WTC11 (cell line): ENCODE data around the gene GRAMD2A. TPM values are rescaled to one million over a fixed set of nuclear protein-coding genes. Genes with fewer than 3 reads are reported as not detected.

ENCODE experiments used
- ATAC-seq: fragments of 200-7000 bp; cut with Tn5 transposase; 2 replicates; pipeline ENCODE4 v1.10.0; 2021; ENCODE audit warnings: mild to moderate bottlenecking, moderate library complexity
- CTCF ChIA-PET: fragments of 300-600 bp; sonication (Branson Sonifier 250); formaldehyde crosslinking; loops from one replicate; lab custom pipeline; 2021; ENCODE audit warnings: antibody characterized with exemption; lab: Charles Lee
- POLR2A ChIA-PET: fragments of 350-600 bp; sonication (Branson Sonifier 250); formaldehyde crosslinking; loops from one replicate; lab custom pipeline; 2021; ENCODE audit warnings: antibody characterized with exemption; lab: Charles Lee
- DNase-seq: peaks from one replicate; pipeline ENCODE4 v3.0.0; 2021; ENCODE audit warnings: low spot score
- H3K27ac Mint-ChIP-seq: 2 replicates; pipeline ENCODE4 v1.8.0; 2021; ENCODE audit warnings: mixed read lengths
- H3K27me3 Mint-ChIP-seq: 2 replicates; pipeline ENCODE4 v1.8.0; 2021; ENCODE audit warnings: low read depth, mild to moderate bottlenecking, moderate library complexity, mixed read lengths
- H3K36me3 Mint-ChIP-seq: 2 replicates; pipeline ENCODE4 v1.8.0; 2021; ENCODE audit warnings: mixed read lengths
- H3K4me1 Mint-ChIP-seq: 2 replicates; pipeline ENCODE4 v1.8.0; 2022; ENCODE audit warnings: mixed read lengths
- H3K4me3 Mint-ChIP-seq: 2 replicates; pipeline ENCODE4 v1.8.0; 2021; ENCODE audit warnings: mild to moderate bottlenecking, moderate library complexity, mixed read lengths
- H3K9me3 Mint-ChIP-seq: 2 replicates; pipeline ENCODE4 v1.8.0; 2021; ENCODE audit warnings: mixed read lengths
- CREM ChIP-seq: sonication (generic); formaldehyde crosslinking; IDR thresholded peaks from 2 replicates; pipeline ENCODE4 v1.8.1; 2022; ENCODE audit warnings: mild to moderate bottlenecking, missing genetic modification reagents, moderate library complexity
- FOXP1 ChIP-seq: sonication (generic); formaldehyde crosslinking; IDR thresholded peaks from 2 replicates; pipeline ENCODE4 v1.8.0; 2022; ENCODE audit warnings: missing genetic modification reagents, mild to moderate bottlenecking, moderate library complexity, borderline replicate concordance
- NFE2L1 ChIP-seq: sonication (generic); formaldehyde crosslinking; IDR thresholded peaks from 2 replicates; pipeline ENCODE4 v1.8.1; 2023; ENCODE audit warnings: missing genetic modification reagents
- RELA ChIP-seq: sonication (generic); formaldehyde crosslinking; IDR thresholded peaks from 2 replicates; pipeline ENCODE4 v1.8.1; 2022; ENCODE audit warnings: missing genetic modification reagents, mild to moderate bottlenecking, borderline replicate concordance
- SMAD3 ChIP-seq: sonication (generic); formaldehyde crosslinking; IDR thresholded peaks from 2 replicates; pipeline ENCODE4 v1.8.0; 2022; ENCODE audit warnings: missing genetic modification reagents, mild to moderate bottlenecking, borderline replicate concordance
- SP1 ChIP-seq: sonication (generic); formaldehyde crosslinking; conservative IDR thresholded peaks from 2 replicates; pipeline ENCODE4 v1.8.1; 2022; ENCODE audit warnings: missing genetic modification reagents
- ZNF416 ChIP-seq: fragments of 250-450 bp; sonication (Bioruptor Pico); IDR thresholded peaks from 2 replicates; pipeline ENCODE4 v1.9.0; 2021; ENCODE audit warnings: mild to moderate bottlenecking, inconsistent platforms
- ZNF423 ChIP-seq: fragments of 250-450 bp; sonication (Bioruptor Pico); IDR thresholded peaks from 2 replicates; pipeline ENCODE4 v2.1.2; 2022; ENCODE audit warnings: mild to moderate bottlenecking, moderate library complexity
- ZNF671 ChIP-seq: fragments of 250-450 bp; sonication (Bioruptor Pico); IDR thresholded peaks from 2 replicates; pipeline ENCODE4 v1.8.0; 2021; ENCODE audit warnings: mild to moderate bottlenecking
- total RNA-seq: library from RNA; stranded (reverse); gene quantifications from 3 replicates; pipeline ENCODE4 v1.2.3, GENCODE V29; 2021
- TF ChIP-seq, protein P1 (sequence below): sonication (generic); formaldehyde crosslinking; IDR thresholded peaks from 2 replicates; pipeline ENCODE4 v1.8.1; 2023; ENCODE audit warnings: mild to moderate bottlenecking, missing genetic modification reagents
- TF ChIP-seq, protein P2 (sequence below): sonication (generic); formaldehyde crosslinking; IDR thresholded peaks from 2 replicates; pipeline ENCODE4 v1.8.1; 2022; ENCODE audit warnings: low read depth, missing genetic modification reagents, borderline replicate concordance
- TF ChIP-seq, protein P3 (sequence below): fragments of 250-450 bp; sonication (Bioruptor Pico); IDR thresholded peaks from 2 replicates; pipeline ENCODE4 v2.1.2; 2022; ENCODE audit warnings: mild to moderate bottlenecking, moderate library complexity
- TF ChIP-seq, protein P4 (sequence below): sonication (generic); formaldehyde crosslinking; IDR thresholded peaks from 2 replicates; pipeline ENCODE4 v1.8.1; 2022; ENCODE audit warnings: missing genetic modification reagents, borderline replicate concordance
- TF ChIP-seq, protein P5 (sequence below): fragments of 250-450 bp; sonication (Bioruptor Pico); conservative IDR thresholded peaks from 2 replicates; pipeline ENCODE4 v1.9.0; 2021; ENCODE audit warnings: mild to moderate bottlenecking
- TF ChIP-seq, protein P6 (sequence below): sonication (generic); formaldehyde crosslinking; IDR thresholded peaks from 2 replicates; pipeline ENCODE4 v1.8.0; 2023; ENCODE audit warnings: missing genetic modification reagents, mild to moderate bottlenecking, borderline replicate concordance
- TF ChIP-seq, protein P7 (sequence below): sonication (generic); formaldehyde crosslinking; IDR thresholded peaks from 2 replicates; pipeline ENCODE4 v1.8.1; 2022; ENCODE audit warnings: mild to moderate bottlenecking, missing genetic modification reagents, moderate library complexity, borderline replicate concordance
- TF ChIP-seq, protein P8 (sequence below): sonication (generic); formaldehyde crosslinking; IDR thresholded peaks from 2 replicates; pipeline ENCODE4 v1.8.1; 2022; ENCODE audit warnings: mild to moderate bottlenecking, moderate library complexity, missing genetic modification reagents

GRAMD2A gene
- total RNA-seq, 1 experiment from 2014 or later, result 1.9 TPM

DNA sequence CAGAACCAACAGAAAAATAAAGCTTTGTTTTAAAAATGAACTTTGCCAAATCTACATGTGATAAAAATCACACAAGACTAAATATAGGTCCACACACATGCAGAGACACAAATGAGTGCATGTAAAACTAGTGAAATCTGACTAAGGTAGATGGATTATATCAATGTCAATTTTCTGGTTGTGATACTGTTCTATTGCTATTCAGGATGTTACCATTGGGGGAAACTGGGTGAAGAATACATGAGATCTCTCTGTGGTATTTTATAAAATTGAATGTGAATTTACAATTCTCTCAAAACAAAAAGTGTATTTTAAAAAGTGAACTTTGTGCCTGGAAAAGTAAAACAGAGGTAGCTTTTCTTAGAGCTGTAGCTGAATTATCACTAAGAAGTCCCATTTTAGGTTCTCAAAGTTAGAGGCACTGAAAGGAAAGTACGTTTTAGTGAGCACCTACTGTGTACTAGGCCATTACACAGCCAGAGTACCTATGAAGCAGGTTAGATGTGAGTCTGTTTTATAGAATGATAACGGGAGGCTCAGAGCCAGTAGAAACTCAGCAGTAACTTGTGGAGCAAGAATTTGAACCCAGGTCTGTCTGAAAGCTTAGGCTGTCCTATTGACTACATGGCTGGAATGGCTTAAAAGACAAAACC, 8.2 kb downstream of the GRAMD2A start (continued):
- TF ChIP-seq, protein P1, sequence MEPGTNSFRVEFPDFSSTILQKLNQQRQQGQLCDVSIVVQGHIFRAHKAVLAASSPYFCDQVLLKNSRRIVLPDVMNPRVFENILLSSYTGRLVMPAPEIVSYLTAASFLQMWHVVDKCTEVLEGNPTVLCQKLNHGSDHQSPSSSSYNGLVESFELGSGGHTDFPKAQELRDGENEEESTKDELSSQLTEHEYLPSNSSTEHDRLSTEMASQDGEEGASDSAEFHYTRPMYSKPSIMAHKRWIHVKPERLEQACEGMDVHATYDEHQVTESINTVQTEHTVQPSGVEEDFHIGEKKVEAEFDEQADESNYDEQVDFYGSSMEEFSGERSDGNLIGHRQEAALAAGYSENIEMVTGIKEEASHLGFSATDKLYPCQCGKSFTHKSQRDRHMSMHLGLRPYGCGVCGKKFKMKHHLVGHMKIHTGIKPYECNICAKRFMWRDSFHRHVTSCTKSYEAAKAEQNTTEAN (CRISPR knock-in tag), result no peak

DNA sequence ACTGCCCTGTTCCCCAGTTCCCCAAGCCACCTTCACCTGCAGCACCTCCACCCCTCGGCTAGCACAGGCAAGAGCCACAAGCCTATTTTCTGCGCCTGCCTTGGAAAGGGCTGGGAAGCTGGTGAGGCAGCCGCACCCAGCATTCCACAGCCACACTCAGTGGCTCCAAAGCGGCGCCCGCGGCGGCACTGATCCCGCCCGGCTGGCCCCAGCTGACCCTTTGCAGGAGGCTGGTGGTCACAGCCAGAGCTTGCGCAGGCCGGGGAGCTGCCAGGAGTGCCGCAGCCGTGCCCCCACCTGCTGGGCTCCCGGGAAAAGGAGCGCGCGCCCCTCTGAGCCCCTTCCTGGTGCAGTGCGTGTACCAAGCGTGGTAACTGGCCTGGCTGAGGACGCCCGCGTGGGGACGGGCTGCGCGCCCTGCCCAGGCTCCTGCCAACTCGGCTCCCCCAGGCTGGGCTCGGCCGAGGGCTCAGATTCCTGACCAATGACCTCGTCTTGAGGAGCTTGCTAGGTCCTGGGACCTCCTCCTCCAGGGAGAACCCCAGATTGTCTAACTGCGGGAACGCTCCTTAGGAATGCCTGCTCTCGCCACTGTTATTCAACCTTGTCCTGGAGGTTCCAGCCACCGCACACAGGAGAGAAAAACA, 13.3 kb downstream of the GRAMD2A start:
- POLR2A ChIA-PET, result no interaction called here
- Mint-ChIP-seq H3K27ac (no peak overlapping the region), H3K4me1 (peaks cover 8% of the 10 kb centered on the region), H3K36me3 (no peaks in the 10 kb centered on the region), H3K4me3 (peak overlapping the region; percentile 59), H3K9me3 (peaks cover 3% of the 10 kb centered on the region; the same call in 1 of the 2 replicates), H3K27me3 (peaks cover 19% of the 10 kb centered on the region)
- peak; percentile 67 for DNase-seq
- ATAC-seq, result peak; percentile 90
- CTCF ChIA-PET, result interaction anchor here (0.7 to 2.5 kb wide), 7 partner anchors 9 to 381 kb away, joined by 3 to 9 read pairs (median 3); partner anchors contain the start of gene GRAMD2A
- TF ChIP-seq, protein P2, sequence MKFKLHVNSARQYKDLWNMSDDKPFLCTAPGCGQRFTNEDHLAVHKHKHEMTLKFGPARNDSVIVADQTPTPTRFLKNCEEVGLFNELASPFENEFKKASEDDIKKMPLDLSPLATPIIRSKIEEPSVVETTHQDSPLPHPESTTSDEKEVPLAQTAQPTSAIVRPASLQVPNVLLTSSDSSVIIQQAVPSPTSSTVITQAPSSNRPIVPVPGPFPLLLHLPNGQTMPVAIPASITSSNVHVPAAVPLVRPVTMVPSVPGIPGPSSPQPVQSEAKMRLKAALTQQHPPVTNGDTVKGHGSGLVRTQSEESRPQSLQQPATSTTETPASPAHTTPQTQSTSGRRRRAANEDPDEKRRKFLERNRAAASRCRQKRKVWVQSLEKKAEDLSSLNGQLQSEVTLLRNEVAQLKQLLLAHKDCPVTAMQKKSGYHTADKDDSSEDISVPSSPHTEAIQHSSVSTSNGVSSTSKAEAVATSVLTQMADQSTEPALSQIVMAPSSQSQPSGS, result no peak
- TF ChIP-seq SP1 (CRISPR knock-in tag) (peak; percentile 54; the same call in 1 of the 2 replicates), ZNF423 (CRISPR knock-in tag) (peak; percentile 38; the same call in 1 of the 2 replicates), ZNF416 (no peak), SMAD3 (CRISPR knock-in tag) (no peak), NFE2L1 (CRISPR knock-in tag) (no peak), RELA (CRISPR knock-in tag) (0 out of 2 replicates have a peak, but pooled peaks have one; percentile 68), ZNF671 (CRISPR knock-in tag) (no peak), CREM (no peak), FOXP1 (CRISPR knock-in tag) (no peak)
- TF ChIP-seq, protein P3, sequence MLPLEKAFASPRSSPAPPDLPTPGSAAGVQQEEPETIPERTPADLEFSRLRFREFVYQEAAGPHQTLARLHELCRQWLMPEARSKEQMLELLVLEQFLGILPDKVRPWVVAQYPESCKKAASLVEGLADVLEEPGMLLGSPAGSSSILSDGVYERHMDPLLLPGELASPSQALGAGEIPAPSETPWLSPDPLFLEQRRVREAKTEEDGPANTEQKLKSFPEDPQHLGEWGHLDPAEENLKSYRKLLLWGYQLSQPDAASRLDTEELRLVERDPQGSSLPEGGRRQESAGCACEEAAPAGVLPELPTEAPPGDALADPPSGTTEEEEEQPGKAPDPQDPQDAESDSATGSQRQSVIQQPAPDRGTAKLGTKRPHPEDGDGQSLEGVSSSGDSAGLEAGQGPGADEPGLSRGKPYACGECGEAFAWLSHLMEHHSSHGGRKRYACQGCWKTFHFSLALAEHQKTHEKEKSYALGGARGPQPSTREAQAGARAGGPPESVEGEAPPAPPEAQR (CRISPR knock-in tag), result no peak
- TF ChIP-seq, protein P4, sequence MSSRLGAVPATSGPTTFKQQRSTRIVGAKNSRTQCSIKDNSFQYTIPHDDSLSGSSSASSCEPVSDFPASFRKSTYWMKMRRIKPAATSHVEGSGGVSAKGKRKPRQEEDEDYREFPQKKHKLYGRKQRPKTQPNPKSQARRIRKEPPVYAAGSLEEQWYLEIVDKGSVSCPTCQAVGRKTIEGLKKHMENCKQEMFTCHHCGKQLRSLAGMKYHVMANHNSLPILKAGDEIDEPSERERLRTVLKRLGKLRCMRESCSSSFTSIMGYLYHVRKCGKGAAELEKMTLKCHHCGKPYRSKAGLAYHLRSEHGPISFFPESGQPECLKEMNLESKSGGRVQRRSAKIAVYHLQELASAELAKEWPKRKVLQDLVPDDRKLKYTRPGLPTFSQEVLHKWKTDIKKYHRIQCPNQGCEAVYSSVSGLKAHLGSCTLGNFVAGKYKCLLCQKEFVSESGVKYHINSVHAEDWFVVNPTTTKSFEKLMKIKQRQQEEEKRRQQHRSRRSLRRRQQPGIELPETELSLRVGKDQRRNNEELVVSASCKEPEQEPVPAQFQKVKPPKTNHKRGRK (CRISPR knock-in tag), result no peak
- TF ChIP-seq, protein P5, sequence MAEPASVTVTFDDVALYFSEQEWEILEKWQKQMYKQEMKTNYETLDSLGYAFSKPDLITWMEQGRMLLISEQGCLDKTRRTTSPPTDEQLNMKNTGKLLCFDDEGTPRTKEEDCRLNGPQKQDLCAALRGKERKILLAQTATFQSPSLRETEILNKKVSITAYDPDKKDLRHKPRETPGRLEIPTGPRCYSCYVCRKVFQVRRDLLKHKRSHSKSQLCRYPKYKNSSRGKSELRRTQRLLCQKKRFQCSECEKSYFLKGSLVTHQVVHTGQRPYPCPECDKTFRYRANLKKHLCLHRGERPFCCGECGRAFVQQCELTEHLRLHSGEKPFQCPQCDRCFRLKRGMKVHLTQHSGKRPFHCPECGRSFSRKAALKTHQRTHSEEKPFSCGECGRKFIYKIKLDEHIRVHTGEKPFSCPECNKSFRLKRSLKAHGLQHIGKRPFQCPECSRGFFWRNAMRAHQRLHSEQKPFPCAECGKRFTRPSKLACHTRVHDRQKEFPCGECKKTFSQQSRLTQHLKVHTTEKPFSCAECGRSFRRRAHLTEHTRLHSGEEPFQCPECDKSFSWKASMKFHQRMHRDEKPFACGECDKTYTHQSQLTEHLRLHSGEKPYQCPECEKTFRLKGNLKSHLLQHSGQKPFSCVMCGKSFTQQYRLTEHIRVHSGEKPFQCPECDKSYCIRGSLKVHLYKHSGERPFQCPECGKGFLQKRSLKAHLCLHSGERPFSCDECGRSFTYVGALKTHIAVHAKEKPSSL (CRISPR knock-in tag), result no peak
- TF ChIP-seq, protein P6, sequence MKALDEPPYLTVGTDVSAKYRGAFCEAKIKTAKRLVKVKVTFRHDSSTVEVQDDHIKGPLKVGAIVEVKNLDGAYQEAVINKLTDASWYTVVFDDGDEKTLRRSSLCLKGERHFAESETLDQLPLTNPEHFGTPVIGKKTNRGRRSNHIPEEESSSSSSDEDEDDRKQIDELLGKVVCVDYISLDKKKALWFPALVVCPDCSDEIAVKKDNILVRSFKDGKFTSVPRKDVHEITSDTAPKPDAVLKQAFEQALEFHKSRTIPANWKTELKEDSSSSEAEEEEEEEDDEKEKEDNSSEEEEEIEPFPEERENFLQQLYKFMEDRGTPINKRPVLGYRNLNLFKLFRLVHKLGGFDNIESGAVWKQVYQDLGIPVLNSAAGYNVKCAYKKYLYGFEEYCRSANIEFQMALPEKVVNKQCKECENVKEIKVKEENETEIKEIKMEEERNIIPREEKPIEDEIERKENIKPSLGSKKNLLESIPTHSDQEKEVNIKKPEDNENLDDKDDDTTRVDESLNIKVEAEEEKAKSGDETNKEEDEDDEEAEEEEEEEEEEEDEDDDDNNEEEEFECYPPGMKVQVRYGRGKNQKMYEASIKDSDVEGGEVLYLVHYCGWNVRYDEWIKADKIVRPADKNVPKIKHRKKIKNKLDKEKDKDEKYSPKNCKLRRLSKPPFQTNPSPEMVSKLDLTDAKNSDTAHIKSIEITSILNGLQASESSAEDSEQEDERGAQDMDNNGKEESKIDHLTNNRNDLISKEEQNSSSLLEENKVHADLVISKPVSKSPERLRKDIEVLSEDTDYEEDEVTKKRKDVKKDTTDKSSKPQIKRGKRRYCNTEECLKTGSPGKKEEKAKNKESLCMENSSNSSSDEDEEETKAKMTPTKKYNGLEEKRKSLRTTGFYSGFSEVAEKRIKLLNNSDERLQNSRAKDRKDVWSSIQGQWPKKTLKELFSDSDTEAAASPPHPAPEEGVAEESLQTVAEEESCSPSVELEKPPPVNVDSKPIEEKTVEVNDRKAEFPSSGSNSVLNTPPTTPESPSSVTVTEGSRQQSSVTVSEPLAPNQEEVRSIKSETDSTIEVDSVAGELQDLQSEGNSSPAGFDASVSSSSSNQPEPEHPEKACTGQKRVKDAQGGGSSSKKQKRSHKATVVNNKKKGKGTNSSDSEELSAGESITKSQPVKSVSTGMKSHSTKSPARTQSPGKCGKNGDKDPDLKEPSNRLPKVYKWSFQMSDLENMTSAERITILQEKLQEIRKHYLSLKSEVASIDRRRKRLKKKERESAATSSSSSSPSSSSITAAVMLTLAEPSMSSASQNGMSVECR (CRISPR knock-in tag), result no peak
- TF ChIP-seq, protein P7, sequence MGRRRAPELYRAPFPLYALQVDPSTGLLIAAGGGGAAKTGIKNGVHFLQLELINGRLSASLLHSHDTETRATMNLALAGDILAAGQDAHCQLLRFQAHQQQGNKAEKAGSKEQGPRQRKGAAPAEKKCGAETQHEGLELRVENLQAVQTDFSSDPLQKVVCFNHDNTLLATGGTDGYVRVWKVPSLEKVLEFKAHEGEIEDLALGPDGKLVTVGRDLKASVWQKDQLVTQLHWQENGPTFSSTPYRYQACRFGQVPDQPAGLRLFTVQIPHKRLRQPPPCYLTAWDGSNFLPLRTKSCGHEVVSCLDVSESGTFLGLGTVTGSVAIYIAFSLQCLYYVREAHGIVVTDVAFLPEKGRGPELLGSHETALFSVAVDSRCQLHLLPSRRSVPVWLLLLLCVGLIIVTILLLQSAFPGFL (CRISPR knock-in tag), result no peak
- TF ChIP-seq, protein P8, sequence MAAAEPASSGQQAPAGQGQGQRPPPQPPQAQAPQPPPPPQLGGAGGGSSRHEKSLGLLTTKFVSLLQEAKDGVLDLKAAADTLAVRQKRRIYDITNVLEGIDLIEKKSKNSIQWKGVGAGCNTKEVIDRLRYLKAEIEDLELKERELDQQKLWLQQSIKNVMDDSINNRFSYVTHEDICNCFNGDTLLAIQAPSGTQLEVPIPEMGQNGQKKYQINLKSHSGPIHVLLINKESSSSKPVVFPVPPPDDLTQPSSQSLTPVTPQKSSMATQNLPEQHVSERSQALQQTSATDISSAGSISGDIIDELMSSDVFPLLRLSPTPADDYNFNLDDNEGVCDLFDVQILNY (CRISPR knock-in tag), result 0 out of 2 replicates have a peak, but pooled peaks have one; percentile 33
